ENCODE results near the gene ZNF579.

The ZNF579 gene

GRCh38 chr19:55611983-55612645 is 31.5 kb upstream of the ZNF579 start:
- no peak for DNase-seq

DNA sequence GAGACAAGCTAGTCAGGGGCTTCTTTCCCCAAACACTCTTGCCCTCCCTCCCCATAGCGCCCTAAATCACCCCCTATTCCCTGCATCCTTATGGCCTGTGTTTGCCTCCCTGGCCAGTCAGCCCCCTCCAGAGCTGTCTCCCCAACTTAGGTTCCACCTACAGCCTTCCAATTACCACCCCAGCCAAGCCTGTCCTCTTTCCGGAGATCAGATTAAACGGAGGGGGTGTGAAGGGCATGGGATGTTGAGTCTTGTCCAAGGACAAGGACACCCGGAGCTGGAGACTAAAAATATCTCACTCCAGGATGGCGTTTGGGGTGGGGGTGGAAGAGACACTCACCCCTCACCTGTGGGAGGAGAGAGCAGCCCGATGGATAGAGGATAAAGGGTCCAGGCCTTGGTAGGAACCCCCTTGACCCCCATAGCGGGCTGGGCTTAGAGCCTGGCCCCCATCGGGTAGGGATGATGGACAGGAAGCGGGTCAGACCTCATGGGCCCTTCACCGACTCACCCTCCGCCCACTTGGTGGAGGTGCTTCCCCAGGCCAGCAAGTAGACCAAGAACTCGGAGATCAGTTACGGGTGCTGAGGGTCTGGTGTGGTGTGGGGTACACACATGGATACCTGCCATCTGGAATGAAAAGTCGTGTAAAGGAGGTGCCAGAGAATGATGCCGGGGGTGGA is 30.8 kb upstream of the ZNF579 start:
- DNase-seq = no peak

GRCh38 chr19:55609326-55609725 is 28.7 kb upstream of the ZNF579 start:
- DNase-seq = no peak

DNA sequence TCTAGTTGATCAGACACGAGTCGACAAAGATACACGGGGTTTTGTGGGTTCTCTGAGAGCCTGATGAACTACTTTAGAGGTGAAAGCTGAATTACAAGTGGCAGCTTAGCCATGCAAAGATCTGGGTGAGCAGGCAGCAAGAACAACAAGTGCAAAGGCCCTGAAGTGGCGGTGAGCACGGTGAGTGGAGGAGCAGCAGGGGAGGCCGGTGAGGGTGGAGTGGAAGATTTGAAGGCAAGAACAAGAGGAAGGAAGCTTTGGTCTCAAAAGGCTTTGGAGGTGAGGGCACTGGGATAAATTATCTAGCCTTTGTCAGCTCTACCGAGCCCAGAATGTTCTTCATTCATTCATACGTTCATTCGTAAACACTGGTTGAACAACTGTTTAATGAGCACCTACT is 26.2 kb upstream of the ZNF579 start:
- DNase-seq = no peak

DNA sequence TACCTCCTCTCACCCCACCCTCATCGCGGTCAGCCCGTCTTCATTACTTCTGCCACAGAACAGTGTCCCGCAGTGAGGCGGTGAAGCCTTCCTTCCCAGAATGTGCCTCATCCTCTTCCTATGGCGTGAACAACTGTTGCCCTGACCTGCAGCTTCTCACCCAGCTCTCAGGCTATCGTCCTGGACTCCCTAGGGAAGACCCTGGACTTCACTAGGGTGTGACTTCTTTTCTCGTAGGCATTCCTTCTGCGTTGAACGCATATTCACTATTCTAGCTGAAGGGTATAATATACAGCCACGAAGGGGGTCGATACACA is 25.8 kb upstream of the ZNF579 start:
- DNase-seq = no peak

DNA sequence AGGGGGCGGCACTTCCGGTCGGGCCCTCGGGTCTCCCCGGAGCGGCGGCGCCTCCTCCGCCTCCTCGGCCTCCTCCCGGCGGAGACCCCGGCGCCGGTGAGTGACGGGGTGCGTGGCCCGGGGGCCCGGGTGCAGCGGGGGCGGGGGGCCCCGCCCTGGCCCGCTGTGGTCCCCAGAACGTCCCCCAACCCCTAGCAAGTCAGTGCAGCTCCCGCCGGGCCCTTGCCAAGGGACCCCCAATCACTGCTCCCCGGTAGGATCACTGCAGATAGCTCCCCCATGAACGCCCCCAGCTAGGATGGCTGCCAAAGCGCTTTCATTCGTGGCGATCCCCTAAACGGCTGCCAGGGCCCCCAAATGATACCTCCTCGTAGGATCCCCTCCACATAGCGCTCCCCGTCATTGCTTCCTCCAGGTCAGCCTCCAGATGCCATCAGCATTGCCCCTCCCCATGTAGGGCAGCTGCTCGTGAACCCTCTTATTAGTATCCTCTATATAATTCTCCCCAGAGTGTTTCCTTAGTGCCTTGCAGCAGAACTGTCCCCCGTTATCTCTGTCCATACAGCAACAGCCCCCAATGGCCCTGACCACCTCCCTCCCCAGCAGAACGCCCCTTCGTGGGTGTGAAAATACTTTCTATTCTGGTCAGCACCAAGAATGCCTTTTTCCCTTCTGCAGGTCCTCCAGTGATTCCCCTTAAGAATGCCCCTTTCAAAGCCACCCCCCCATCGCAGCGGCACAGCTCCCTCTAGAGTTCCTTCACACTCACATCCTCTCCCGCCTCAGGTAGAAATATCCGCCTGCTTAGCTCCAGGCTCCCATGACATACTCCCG is 25.2 kb upstream of the ZNF579 start, which contains the start of gene ZNF865:
TSS of gene ZNF865 (plus strand) at position 11 of the 834 bp plus-strand sequence. CDS start 7,972 bp downstream, outside the sequence.
- peak; percentile 64 to 85 (median 71) for DNase-seq

GRCh38 chr19:55605207-55605636 is 24.6 kb upstream of the ZNF579 start:
- DNase-seq = peak; percentile 95 to 98 (median 97)

GRCh38 chr19:55603581-55604292 is 23.1 kb upstream of the ZNF579 start:
- no peak for DNase-seq

GRCh38 chr19:55603115-55603514 is 22.5 kb upstream of the ZNF579 start:
- DNase-seq = no peak

DNA sequence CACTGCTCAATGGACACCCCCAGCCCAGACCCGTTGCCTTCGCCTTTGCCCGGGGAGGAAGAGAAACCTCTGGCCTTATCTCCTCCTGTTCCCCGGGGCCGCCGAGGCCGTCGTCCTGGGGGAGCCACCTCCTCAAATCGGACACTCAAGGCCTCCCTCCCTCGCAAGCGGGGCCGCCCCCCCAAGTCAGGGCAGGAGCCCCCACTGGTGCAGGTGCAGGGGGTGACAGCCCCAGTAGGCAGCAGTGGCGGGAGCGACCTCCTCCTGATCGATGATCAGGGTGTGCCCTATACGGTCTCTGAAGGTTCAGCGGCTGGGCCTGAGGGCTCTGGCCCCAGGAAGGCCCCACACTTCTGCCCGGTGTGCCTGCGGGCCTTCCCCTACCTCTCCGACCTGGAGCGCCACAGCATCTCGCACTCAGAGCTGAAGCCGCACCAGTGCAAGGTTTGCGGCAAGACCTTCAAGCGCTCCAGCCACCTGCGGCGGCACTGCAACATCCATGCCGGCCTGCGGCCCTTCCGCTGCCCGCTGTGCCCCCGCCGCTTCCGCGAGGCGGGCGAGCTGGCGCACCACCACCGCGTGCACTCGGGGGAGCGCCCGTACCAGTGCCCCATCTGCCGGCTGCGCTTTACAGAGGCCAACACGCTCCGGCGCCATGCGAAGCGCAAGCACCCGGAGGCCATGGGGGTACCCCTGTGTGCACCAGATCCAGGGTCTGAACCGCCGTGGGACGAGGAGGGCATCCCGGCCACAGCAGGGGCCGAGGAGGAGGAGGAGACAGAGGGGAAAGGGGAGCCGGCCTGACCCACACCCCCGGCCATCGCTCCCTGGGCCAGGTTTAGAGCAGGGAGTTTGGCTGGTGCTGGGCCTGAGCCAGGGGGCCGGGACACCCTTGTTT is 21.7 kb upstream of the ZNF579 start:
- no peak for DNase-seq

GRCh38 chr19:55601084-55601483 is 20.4 kb upstream of the ZNF579 start:
- peak in 1 of 3 experiments; percentile 44 for DNase-seq

GRCh38 chr19:55600662-55601028 is 20.0 kb upstream of the ZNF579 start:
- no peak for DNase-seq

DNA sequence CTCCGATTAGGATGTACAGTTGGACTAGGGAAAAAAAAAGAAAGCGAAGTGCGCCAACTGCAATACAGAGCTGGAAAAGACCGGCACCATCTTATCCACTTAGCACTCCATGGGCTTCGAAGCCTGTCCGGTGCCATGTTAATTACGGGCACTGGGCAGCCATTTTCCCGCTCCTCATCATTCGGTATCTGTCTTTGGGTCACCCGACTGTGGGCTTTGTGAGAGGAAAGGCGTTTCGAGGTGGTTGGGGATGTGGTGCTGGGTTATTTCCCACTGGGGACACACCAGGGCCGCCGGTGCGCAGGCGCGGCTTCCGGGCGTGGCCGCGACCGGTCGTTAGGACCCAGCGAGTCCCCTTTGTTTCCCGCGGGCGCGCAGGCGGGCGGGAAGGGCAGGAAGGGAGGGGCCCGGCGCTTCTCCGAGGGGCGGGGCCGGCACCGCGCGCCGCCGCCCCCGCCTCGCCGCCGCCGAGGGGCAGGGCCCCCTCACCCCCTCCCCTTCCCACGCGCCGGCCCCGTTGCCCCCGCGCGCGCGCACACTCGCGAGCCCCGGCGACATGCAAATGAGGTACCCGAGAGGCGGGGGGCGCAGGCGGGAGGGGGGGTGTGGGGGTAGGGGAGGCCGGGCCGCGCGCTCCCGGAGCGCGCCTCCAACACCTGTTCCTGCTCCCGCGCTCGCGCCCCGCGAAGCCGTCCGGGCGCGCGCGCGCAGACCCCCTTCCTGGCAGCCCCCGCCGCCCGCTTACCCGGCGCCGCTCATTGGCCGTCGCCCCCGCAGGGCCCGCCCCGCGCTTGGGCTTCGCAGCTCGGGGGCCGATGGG is 19.4 kb upstream of the ZNF579 start, which contains the start of gene ZNF524:
TSS of gene ZNF524 (plus strand) at position 447 of the 820 bp plus-strand sequence. CDS start 1,825 bp downstream, outside the sequence.
- peak; percentile 96 to 99 (median 98) for DNase-seq

GRCh38 chr19:55599468-55599841 is 18.8 kb upstream of the ZNF579 start, which contains the start of gene FIZ1:
Gene FIZ1 (minus strand): TSS chr19:55599517. CDS start chr19:55597865, 1,652 bp downstream.
- peak; percentile 98 to 99 (median 99) for DNase-seq

DNA sequence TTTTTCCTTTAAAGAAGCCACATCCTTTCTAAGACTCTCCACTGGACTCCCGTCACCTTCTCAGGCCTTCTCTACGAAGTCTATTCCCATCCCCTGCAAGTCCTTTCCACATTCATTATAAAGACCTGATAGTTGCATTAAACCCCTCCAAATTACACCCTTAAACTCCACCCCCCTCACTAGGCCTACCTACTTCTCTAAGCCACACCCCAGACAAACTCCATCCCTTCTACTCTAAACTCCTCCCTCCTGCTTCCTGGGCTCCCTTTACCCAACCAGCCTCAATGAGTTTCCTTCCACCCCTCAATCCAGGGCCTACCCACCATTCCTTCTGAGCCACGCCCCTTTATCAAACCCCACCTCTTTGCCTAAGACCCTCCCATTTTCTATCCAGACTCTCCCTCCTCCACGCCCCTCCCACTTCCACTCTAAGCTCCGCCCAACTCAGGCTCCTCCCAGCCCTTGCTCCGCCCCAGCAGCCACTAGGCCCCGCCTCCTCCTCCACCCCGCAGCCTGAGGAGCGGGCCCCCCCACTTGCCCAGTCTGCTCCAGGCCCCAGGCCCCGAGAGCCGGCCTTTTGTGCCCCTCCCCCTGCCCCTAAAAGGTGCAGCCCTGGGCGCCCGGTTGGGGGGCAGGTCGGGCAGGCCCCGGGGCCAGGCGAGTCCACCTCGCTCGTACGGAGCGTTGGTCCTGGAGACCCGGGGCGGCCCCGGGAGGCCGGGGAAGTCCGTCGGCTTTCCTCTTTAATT is 18.2 kb upstream of the ZNF579 start:
- peak; percentile 93 to 97 (median 95) for DNase-seq

DNA sequence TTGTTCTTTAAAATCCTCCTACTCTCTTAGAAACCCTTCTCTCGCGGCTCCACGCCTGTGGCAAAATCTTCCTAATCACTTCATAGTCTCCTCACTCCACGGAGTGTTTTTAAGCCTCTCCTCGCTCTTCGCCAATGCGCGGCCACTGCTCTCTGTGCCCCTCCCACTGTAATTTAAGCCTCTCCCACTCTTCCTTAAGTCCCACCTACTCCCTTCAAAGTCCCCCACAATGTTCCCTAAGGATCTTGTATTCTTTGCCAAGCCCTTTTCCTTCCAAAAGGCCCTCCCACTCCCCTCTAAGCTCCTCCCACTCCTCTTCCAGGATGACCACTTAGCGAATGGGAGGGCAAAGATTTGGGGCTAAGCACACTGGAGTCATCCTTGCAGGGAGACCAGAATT is 17.4 kb upstream of the ZNF579 start:
- DNase-seq = no peak

DNA sequence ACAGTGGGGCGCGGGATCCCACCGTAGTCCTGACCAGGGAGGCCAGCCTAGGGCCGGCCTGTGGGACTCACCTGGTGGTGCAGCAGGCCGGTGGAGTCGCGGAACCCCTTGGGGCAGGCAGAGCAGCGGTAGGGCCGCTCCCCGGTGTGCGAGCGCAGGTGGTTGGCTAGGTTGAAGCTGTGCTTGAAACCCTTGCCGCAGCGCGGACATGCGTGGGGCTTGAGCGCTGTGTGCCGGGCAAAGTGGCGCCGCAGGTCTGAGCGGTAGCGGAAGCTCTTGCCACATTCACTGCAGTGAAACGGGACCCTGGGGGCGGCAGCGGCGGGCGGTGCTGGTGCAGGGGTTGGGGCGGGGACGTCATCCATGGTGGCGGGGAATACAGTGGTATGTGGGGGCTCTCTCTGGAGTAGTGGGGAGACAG is 16.9 kb upstream of the ZNF579 start:
- no peak for DNase-seq

DNA sequence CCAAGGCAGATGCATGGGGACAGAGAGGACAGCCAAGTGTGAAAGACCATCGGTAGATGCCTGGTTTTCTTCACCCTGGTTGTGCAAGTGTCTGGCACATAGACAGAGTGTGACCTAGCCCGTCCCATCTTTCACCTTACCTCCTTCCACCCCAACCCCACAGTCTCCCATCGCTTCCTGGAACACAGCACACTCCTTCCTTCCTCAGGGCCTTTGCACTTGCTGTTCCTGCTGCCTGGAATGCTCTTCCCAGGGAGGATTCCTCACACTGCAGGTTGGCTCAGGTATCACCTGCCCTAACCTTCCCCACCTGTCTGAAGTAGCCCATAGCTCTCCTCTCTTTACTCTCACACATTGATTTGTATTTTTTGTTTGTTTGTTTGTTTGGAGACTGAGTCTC is 15.7 kb upstream of the ZNF579 start:
- DNase-seq = no peak

GRCh38 chr19:55594996-55595545 is 14.4 kb upstream of the ZNF579 start:
- no peak for DNase-seq
